HG03460 (cell line): ENCODE data around the gene AURKAIP1.
"Not testable (repeated sequence)": the region's sequence is repeated elsewhere in the genome, so short reads cannot be mapped to it uniquely, and the experiment has no call there.

ENCODE experiments used
- ATAC-seq: cut with Tn5 transposase; IDR thresholded peaks from one replicate; pipeline ENCODE4 v1.9.1; 2021; ENCODE audit not compliant: unreplicated experiment

The AURKAIP1 gene

GRCh38 chr1:1387098-1388077 is 12.4 kb upstream of the AURKAIP1 start:
- ATAC-seq, result no peak

GRCh38 chr1:1385931-1386330 is 10.9 kb upstream of the AURKAIP1 start:
- no peak for ATAC-seq

GRCh38 chr1:1385339-1385738 is 10.3 kb upstream of the AURKAIP1 start:
- ATAC-seq, result not testable (repeated sequence)

GRCh38 chr1:1381294-1381693 is 6.3 kb upstream of the AURKAIP1 start:
- no peak for ATAC-seq

GRCh38 chr1:1380860-1381259 is 5.9 kb upstream of the AURKAIP1 start:
- ATAC-seq, result no peak

- no peak for ATAC-seq
Measured at GRCh38 chr1:1377540-1378205, 2.7 kb upstream of the AURKAIP1 start.

- ATAC-seq, result no peak
Measured at GRCh38 chr1:1376551-1377226, 1.7 kb upstream of the AURKAIP1 start.

GRCh38 chr1:1374589-1374928 is 448 bp downstream of the AURKAIP1 start:
- ATAC-seq, result peak; percentile 4

GRCh38 chr1:1373815-1374588 is 1.0 kb downstream of the AURKAIP1 start:
- no peak for ATAC-seq

- ATAC-seq, result no peak
Measured at GRCh38 chr1:1373051-1373814, 1.8 kb downstream of the AURKAIP1 start.

GRCh38 chr1:1371746-1372711 is 3.0 kb downstream of the AURKAIP1 start:
- ATAC-seq, result peak; percentile 30

- no peak for ATAC-seq
Measured at GRCh38 chr1:1371364-1371745, 3.7 kb downstream of the AURKAIP1 start.

- no peak for ATAC-seq
Measured at GRCh38 chr1:1370771-1371300, 4.2 kb downstream of the AURKAIP1 start.

GRCh38 chr1:1370094-1370493 is 4.9 kb downstream of the AURKAIP1 start:
- not testable (repeated sequence) for ATAC-seq

- ATAC-seq, result no peak
Measured at GRCh38 chr1:1367315-1367714, 7.7 kb downstream of the AURKAIP1 start.

GRCh38 chr1:1366699-1367066 is 8.3 kb downstream of the AURKAIP1 start:
- no peak for ATAC-seq

- ATAC-seq, result no peak
Measured at GRCh38 chr1:1365875-1366698, 8.9 kb downstream of the AURKAIP1 start.

GRCh38 chr1:1364266-1364665 is 10.7 kb downstream of the AURKAIP1 start:
- no peak for ATAC-seq
